GM04504 (cell line): Measurements from ENCODE around the gene CDC42BPA.

Experiments used
- DNase-seq: peaks from one replicate; pipeline ENCODE4 v3.0.0-alpha.2; 2012; ENCODE audit warnings: low read depth

Gene CDC42BPA

DNA sequence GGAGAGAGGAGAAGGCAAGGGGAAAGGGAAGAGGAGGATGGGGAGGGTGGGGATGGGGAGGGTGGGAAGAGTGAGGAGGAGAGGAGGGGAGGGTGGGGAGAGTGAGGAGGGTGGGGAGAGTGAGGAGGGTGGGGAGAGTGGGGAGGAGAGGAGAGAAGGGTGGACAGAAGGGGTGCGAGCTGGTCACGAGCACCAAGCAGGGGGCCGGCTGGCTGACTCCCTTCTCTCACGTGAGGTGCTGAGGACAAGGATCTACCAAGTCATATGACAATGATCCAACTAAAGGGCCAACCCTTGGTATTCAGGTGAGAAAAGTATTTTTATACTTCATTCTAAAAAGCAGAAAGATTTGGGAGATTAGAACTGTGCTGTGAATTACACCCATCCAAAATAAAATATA, 326.4 kb downstream of the CDC42BPA start:
- no peak for DNase-seq

DNA sequence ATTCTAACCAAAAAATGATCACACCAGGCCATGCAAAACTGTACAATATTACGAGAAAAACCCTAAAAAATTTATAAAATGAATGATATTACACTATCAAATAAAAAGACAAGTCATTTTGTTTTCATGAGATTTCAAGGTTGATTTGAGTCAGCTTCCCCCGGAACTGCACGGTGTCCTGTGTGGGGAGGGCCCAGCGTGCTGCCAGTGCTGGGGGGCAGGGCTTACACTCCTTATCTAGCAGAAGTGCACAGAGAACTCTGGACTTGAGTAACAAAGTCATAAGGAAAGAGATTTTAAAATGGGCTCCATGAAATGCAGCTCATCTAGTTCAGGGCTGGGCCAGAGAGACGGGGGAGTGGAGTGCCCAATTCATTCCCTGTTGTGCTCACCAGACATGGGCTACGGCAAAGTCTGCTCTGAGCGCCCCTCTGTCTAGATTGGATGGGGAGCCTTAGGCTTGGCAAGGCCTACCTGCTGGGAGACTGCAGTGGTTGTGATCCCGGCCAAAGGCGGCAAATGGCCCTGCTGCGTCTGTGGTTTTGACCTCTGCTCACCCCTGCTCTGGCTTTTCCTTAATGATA, 328.1 kb downstream of the CDC42BPA start:
- no peak for DNase-seq

DNA sequence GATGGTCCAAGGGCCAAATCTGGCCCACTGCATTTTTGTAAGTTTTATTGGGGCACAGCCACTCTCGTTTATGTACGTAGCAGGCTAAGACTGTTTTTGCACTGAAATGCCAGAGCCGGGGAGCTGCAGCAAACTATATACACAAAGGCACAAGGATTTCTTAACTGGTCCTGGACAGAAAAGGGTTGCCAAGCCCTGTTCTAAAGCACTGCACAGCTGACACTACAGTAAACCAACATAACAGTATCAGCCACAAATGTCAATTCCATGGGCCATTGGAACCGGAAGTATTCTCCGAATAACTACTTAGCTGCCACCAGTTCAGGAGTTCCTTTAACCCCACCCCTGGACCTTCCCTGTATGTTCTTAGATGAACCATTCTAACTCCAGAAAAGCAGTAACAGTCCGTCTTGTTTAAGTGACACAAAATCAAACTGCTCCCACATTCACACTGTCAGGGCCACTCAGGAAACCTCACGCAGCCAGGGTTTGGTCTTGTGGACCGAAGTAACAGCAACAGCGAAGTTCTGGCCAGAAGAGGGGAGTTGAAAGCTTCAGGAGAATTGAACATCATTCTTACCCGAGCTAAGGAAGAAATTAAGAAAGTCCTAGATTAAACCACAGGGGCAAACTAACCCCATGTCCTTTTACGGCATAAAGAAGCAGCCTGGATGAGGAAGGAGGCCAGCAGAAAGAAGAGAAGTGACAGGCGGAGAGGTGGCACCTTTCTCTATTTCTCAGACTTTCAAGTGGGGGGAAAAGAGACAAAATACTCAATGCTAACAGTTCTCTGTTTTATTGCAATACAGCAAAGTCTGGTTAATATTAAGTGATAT, 329.0 kb downstream of the CDC42BPA start:
- DNase-seq: no peak

- no peak for DNase-seq
Measured at GRCh38 chr1:226988334-226988666, 330.0 kb downstream of the CDC42BPA start.

DNA sequence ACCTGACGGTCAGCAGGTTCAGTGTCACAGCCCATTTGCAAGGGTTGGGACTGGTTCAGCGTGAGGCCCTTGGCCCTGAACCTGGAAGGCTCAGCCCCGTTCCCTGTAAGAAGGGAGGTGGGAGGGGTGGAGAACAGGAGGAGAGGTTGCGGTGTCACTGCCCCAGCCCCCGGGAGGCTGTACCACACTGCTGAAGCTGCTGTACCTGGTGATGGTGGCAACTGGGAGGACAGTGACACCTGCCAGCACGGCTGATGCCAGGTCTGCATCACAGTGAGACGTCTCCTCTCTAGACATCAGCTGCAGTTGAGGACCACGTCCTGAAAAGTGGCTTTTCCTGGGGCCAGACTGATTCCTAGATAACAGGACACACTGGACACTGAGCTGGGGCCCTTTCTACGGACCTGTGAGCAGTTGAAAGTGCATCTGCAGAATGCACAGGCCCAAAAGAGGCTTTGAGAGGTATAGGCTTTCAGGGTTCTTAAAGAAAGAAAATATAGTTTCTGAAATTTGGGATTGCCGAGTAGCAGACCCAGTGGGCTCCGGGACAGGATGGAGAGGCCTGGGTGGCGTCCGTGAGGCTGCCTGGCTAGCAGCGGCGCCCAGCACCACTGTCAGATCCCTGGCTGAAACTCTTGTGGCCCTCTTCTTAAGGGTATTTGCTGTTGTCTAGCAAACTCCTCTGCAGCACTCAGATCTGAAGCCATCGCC, 330.5 kb downstream of the CDC42BPA start:
- no peak for DNase-seq

DNA sequence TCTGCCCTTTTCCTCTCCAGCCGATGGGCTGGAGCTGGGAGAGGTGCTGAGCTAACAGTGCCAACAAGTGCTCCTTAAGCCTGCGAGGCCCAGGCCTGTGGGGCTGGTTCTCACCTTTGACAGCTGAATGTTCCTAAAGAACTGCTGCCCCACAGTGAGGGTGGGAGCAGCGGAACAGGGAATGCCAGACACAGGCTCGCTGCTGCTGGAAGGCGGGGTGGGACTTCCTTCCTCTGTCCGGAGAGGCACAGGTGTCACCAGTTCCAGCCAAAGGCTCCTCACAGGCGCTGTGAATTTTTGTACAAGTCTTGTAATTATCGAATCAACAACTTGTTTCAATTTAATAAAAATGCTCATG, 331.1 kb downstream of the CDC42BPA start:
- DNase-seq: no peak

- no peak for DNase-seq
Measured at GRCh38 chr1:226986496-226987178, 331.7 kb downstream of the CDC42BPA start.

GRCh38 chr1:226985839-226986463, 332.3 kb downstream of the CDC42BPA start:
- no peak for DNase-seq

DNA sequence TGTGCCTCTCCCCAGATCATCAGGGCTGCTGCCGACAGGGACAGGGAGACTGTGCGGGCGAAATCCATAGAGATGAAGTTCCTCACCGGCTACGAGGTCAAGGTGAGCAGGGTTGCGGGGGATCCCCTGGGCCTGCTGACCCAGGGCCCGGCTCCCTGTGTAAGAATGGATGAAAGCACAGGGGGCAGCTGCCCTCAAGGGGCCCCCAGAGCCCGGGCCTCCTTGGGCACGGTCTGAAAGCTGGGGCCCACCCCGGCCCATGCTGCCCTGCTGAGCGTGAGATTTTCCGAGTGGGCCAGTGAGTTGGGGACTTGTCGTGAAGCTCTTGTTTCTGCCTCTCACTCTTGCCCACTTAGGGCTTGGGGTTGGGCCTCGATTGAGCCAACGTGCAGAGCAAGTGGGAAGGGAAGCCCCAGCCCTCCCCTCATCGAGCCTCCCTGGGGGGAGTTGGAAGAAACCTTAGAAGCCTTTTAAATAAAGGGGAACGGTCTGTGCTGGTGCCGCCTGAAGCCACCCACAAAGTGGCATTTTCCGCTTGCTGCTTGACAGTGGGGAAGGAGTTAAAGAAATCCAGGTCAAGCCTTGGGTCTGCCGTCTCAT, 333.0 kb downstream of the CDC42BPA start:
- no peak for DNase-seq

- DNase-seq: no peak
Measured at GRCh38 chr1:226984521-226985238, 333.6 kb downstream of the CDC42BPA start.

GRCh38 chr1:226983992-226984364, 334.3 kb downstream of the CDC42BPA start:
- DNase-seq: no peak

DNA sequence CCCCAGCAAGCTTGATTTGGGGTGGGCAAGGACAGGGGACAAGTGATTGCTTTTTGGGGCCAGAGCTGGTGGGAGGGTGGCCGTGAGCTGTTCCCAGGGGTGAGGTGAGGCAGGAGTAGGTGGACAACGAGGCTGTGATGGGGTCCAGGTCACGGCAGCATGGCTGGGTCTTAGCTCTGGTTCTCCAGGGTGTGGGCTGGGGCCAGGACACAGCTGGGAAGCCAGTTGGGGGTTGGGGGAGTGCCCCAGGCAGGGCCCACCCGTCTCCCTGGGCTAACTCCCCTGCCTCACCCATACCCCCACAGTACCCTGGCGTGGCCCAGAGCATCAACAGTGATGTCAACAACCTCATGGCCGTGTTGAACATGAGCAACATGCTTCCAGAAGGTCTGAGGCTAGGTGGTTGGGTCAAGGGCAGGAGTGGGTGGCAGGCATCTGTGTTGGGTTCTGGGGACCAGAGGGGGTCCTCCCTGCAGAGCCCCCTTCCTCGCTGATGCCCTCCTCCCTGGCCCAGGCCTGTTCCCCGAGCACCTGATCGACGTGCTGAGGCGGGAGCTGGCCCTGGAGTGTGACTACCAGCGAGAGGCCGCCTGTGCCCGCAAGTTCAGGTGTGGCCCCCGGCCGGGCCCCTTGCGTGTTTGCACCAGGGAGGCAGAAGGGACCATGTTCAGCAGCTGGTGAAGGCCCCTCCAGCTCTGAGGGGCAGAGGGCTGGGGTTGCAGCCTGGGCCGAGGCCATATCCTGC, 334.9 kb downstream of the CDC42BPA start:
- DNase-seq: no peak

- no peak for DNase-seq
Measured at GRCh38 chr1:226982451-226983177, 335.7 kb downstream of the CDC42BPA start.

DNA sequence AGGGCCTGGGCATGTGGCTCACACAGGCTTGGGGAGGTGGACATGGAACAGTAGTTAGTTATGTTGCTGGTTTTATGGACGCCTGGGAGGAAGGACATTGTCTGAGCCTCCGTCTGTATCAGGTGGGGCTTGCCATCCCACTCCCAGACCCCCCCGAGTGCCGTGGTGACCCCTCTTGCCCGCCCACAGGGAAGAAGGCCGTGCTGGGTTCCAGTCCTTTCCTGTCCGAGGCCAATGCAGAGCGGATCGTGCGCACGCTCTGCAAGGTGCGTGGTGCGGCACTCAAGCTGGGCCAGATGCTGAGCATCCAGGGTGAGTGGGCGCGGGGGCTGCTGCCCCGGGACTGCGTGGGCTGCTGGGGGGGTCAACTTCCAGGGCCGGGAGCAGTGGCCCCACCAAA, 336.5 kb downstream of the CDC42BPA start:
- DNase-seq: no peak

DNA sequence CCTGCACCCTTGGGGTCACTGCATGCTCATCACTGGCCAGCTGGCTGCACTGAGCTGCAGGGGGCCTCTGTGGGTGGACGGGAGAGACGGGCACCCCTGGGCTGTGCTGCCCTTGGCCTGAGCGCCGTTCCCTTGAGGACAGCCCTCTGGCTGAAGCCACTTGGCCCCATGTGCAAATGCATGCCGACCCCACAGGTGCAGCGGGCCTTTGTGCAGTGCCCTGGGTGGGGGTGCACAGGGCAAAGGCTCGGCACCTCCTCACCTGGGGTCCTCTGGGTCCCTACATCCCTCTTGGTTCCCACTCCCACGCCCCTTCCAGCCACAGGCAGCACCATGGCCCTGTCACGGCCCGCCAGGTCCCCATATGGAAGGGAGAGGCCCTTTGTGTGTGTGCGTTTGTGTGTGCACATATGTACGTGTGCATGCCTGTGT, 336.9 kb downstream of the CDC42BPA start:
- DNase-seq: no peak

DNA sequence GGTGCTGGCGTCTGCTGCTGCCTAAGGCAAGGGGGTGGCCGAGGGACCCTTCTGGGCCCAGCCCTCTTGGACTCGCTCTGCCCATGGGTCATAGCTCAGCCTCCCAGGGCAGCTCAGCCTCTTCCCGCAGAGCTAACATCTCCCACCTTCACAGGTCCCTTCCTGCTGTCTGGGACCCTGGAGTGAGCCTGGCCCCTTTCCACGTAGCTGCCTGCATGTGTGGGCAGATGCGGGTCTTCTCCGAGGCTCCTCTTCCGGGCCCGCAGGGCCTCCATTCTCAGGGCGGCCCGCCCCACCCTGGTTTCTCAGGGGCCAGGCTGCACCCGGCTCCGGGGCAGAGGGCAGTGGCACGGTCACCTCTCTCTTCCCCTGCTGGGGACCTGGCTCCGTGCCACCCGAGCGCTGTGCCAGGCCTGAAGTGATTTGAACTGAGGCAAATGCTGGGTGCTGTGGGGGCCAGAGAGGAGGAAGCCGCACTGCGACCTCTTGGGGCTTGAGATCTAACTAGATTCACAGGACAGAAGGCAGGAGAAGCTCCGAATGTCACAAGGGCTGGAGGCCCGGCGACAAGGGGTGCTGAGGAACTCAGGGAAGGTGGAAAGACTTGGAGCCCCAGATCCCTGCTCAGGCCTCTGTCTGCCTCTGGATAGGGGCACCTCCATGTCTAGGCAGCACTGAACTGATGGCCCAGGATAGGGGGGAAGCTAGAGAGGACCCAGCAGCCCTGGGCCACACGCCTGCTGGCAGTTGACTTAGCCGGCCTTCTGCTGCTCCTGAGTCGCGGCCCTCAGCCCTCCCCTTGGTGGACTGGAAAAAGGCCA, 337.5 kb downstream of the CDC42BPA start:
- no peak for DNase-seq

DNA sequence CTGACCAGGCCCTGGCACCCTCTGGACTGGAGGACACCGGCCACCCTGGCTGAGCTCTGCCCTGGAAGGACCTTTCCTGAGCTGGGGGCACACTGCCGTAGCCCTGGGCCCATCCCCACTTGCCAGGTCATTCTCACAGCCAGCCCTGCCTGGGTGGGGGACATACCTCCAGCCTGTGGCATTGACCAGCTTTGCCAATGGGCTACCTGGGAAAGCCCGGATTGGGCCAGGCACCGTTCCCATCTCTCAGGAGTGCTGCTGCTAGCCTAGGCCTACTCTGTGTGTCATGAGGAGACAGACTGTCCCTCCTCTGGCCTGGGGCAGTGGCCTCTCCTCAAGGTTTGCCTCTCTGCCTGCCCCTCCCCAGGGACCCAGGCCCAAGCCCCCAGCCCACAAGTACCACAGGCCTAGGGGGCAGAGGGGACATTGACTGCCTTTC, 338.2 kb downstream of the CDC42BPA start:
- no peak for DNase-seq

- DNase-seq: no peak
Measured at GRCh38 chr1:226979517-226980121, 338.7 kb downstream of the CDC42BPA start.
